Transverse colon (tissue), 3 donors: ENCODE results near the gene HTRA1.

Experiments used
- POLR2A ChIP-seq: fragments of 450-650 bp; IDR thresholded peaks from one replicate; pipeline ENCODE4 v1.6.1; 2016; ENCODE audit warnings: antibody characterized with exemption, mild to moderate bottlenecking, moderate library complexity
- POLR2AphosphoS5 ChIP-seq, 3 donors: sonication (generic); formaldehyde crosslinking; IDR thresholded peaks; one replicate each; pipeline ENCODE4 v1.6.1; 2016; ENCODE audit warnings: antibody characterized with exemption in 3 of 3

GRCh38 chr10:122505011-122505410, 43.7 kb downstream of the HTRA1 start:
- TF ChIP-seq POLR2AphosphoS5 (IDR thresholded peaks at IDR 0.05) = no peak
- TF ChIP-seq POLR2A = no peak
